DMS153 treated with DMSO at 0.1 percent for 48 hours (cell line): Measurements from ENCODE around the gene ICAM4.
"Not testable (repeated sequence)": the region's sequence is repeated elsewhere in the genome, so short reads cannot be mapped to it uniquely, and the experiment has no call there.

ENCODE experiments used
- DNase-seq: peaks from one replicate; lab custom pipeline; 2025; ENCODE audit not compliant: unreplicated experiment; lab: John Stamatoyannopoulos, UW

The ICAM4 gene

DNA sequence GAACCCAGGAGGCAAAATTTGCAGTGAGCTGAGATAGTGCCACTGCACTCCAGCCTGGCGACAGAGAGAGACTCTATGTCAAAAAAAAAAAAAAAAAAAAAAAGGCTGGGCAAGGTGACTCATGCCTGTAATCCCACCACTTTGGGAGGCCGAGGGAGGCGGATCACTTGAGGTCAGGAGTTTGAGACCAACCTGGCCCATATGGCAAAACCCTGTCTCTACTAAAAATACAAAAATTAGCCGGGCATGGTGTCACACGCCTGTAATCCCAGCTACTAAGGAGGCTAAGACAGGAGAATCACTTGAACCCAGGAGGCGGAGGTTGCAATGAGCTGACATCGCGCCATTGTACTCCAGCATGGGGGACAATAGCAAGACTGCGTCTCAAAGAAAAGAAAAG is 50.0 kb downstream of the ICAM4 start:
- DNase-seq = not testable (repeated sequence)
